WTC11 (cell line): ENCODE measurements around the gene FAM227B. TPM values are rescaled to one million over a fixed set of nuclear protein-coding genes. Genes with fewer than 3 reads are reported as not detected.

Experiments used
- ATAC-seq: fragments of 200-7000 bp; cut with Tn5 transposase; 2 replicates; pipeline ENCODE4 v1.10.0; 2021; ENCODE audit warnings: mild to moderate bottlenecking, moderate library complexity
- Bru-seq: library from RNA; stranded (reverse); fragments of 400-500 nt; gene quantifications from one replicate; lab custom pipeline; 2021; lab: Mats Ljungman, UMichigan
- CTCF ChIA-PET: fragments of 300-600 bp; sonication (Branson Sonifier 250); formaldehyde crosslinking; loops from one replicate; lab custom pipeline; 2021; ENCODE audit warnings: antibody characterized with exemption; lab: Charles Lee
- POLR2A ChIA-PET: fragments of 350-600 bp; sonication (Branson Sonifier 250); formaldehyde crosslinking; loops from one replicate; lab custom pipeline; 2021; ENCODE audit warnings: antibody characterized with exemption; lab: Charles Lee
- DNase-seq: peaks from one replicate; pipeline ENCODE4 v3.0.0; 2021; ENCODE audit warnings: low spot score
- H3K27ac Mint-ChIP-seq: 2 replicates; pipeline ENCODE4 v1.8.0; 2021; ENCODE audit warnings: mixed read lengths
- H3K27me3 Mint-ChIP-seq: 2 replicates; pipeline ENCODE4 v1.8.0; 2021; ENCODE audit warnings: low read depth, mild to moderate bottlenecking, moderate library complexity, mixed read lengths
- H3K36me3 Mint-ChIP-seq: 2 replicates; pipeline ENCODE4 v1.8.0; 2021; ENCODE audit warnings: mixed read lengths
- H3K4me1 Mint-ChIP-seq: 2 replicates; pipeline ENCODE4 v1.8.0; 2022; ENCODE audit warnings: mixed read lengths
- H3K4me3 Mint-ChIP-seq: 2 replicates; pipeline ENCODE4 v1.8.0; 2021; ENCODE audit warnings: mild to moderate bottlenecking, moderate library complexity, mixed read lengths
- H3K9me3 Mint-ChIP-seq: 2 replicates; pipeline ENCODE4 v1.8.0; 2021; ENCODE audit warnings: mixed read lengths
- ATF1 ChIP-seq: sonication (generic); formaldehyde crosslinking; IDR thresholded peaks from 2 replicates; pipeline ENCODE4 v1.8.1; 2023; ENCODE audit warnings: mild to moderate bottlenecking, moderate library complexity, missing genetic modification reagents
- ATF2 ChIP-seq: sonication (generic); formaldehyde crosslinking; IDR thresholded peaks from 2 replicates; pipeline ENCODE4 v1.8.1; 2022; ENCODE audit warnings: low read depth, missing genetic modification reagents, borderline replicate concordance
- ATF6 ChIP-seq: sonication (generic); formaldehyde crosslinking; IDR thresholded peaks from 2 replicates; pipeline ENCODE4 v1.8.1; 2023; ENCODE audit warnings: mild to moderate bottlenecking, missing genetic modification reagents
- CREM ChIP-seq: sonication (generic); formaldehyde crosslinking; IDR thresholded peaks from 2 replicates; pipeline ENCODE4 v1.8.1; 2022; ENCODE audit warnings: mild to moderate bottlenecking, missing genetic modification reagents, moderate library complexity
- E2F4 ChIP-seq: sonication (generic); formaldehyde crosslinking; IDR thresholded peaks from 2 replicates; pipeline ENCODE4 v1.8.1; 2022; ENCODE audit warnings: low read depth, mild to moderate bottlenecking, moderate library complexity, missing genetic modification reagents, borderline replicate concordance
- E2F5 ChIP-seq: sonication (generic); formaldehyde crosslinking; IDR thresholded peaks from 2 replicates; pipeline ENCODE4 v1.8.1; 2022; ENCODE audit warnings: mild to moderate bottlenecking, moderate library complexity, missing genetic modification reagents
- FOXP1 ChIP-seq: sonication (generic); formaldehyde crosslinking; IDR thresholded peaks from 2 replicates; pipeline ENCODE4 v1.8.0; 2022; ENCODE audit warnings: missing genetic modification reagents, mild to moderate bottlenecking, moderate library complexity, borderline replicate concordance
- KAT7 ChIP-seq: sonication (generic); formaldehyde crosslinking; IDR thresholded peaks from 2 replicates; pipeline ENCODE4 v1.8.1; 2023; ENCODE audit warnings: missing genetic modification reagents, mild to moderate bottlenecking, borderline replicate concordance
- MLX ChIP-seq: sonication (generic); formaldehyde crosslinking; IDR thresholded peaks from 2 replicates; pipeline ENCODE4 v1.8.1; 2023; ENCODE audit warnings: mild to moderate bottlenecking, missing genetic modification reagents, moderate library complexity
- MXD4 ChIP-seq: fragments of 250-450 bp; sonication (Bioruptor Pico); IDR thresholded peaks from 2 replicates; pipeline ENCODE4 v1.8.0; 2021; ENCODE audit warnings: mild to moderate bottlenecking, moderate library complexity, borderline replicate concordance
- NR2C2 ChIP-seq: sonication (generic); formaldehyde crosslinking; IDR thresholded peaks from 2 replicates; pipeline ENCODE4 v1.8.0; 2022; ENCODE audit warnings: mild to moderate bottlenecking, missing genetic modification reagents
- NR3C1 ChIP-seq: sonication (generic); formaldehyde crosslinking; conservative IDR thresholded peaks from 2 replicates; pipeline ENCODE4 v1.8.1; 2023; ENCODE audit warnings: low read depth, mild to moderate bottlenecking, missing genetic modification reagents
- PRRX2 ChIP-seq: fragments of 250-450 bp; sonication (Bioruptor Pico); IDR thresholded peaks from 2 replicates; pipeline ENCODE4 v1.8.0; 2021; ENCODE audit warnings: mild to moderate bottlenecking
- RELA ChIP-seq: sonication (generic); formaldehyde crosslinking; IDR thresholded peaks from 2 replicates; pipeline ENCODE4 v1.8.1; 2022; ENCODE audit warnings: missing genetic modification reagents, mild to moderate bottlenecking, borderline replicate concordance
- SMAD4 ChIP-seq: sonication (generic); formaldehyde crosslinking; IDR thresholded peaks from 2 replicates; pipeline ENCODE4 v1.8.0; 2022; ENCODE audit warnings: mild to moderate bottlenecking, missing genetic modification reagents
- SP1 ChIP-seq: sonication (generic); formaldehyde crosslinking; conservative IDR thresholded peaks from 2 replicates; pipeline ENCODE4 v1.8.1; 2022; ENCODE audit warnings: missing genetic modification reagents
- TEAD4 ChIP-seq: sonication (generic); formaldehyde crosslinking; IDR thresholded peaks from 2 replicates; pipeline ENCODE4 v1.8.0; 2022; ENCODE audit warnings: mild to moderate bottlenecking, missing genetic modification reagents
- USF1 ChIP-seq: sonication (generic); formaldehyde crosslinking; IDR thresholded peaks from 2 replicates; pipeline ENCODE4 v1.8.0; 2022; ENCODE audit warnings: mild to moderate bottlenecking, missing genetic modification reagents
- ZBTB21 ChIP-seq: sonication (generic); formaldehyde crosslinking; IDR thresholded peaks from 2 replicates; pipeline ENCODE4 v1.8.1; 2023; ENCODE audit warnings: mild to moderate bottlenecking, missing genetic modification reagents, borderline replicate concordance
- ZMAT4 ChIP-seq: fragments of 250-450 bp; sonication (Bioruptor Pico); IDR thresholded peaks from 2 replicates; pipeline ENCODE4 v1.9.0; 2021; ENCODE audit warnings: mild to moderate bottlenecking
- ZNF121 ChIP-seq: sonication (generic); formaldehyde crosslinking; IDR thresholded peaks from 2 replicates; pipeline ENCODE4 v1.8.0; 2023; ENCODE audit warnings: missing genetic modification reagents
- ZNF138 ChIP-seq: sonication (generic); formaldehyde crosslinking; conservative IDR thresholded peaks from 2 replicates; pipeline ENCODE4 v1.8.1; 2022; ENCODE audit warnings: mild to moderate bottlenecking, moderate library complexity, missing genetic modification reagents
- ZNF263 ChIP-seq: sonication (generic); formaldehyde crosslinking; IDR thresholded peaks from 2 replicates; pipeline ENCODE4 v1.8.1; 2022; ENCODE audit warnings: low read depth, mild to moderate bottlenecking, moderate library complexity, missing genetic modification reagents
- ZNF425 ChIP-seq: fragments of 250-450 bp; sonication (Bioruptor Pico); conservative IDR thresholded peaks from 2 replicates; pipeline ENCODE4 v1.9.0; 2021; ENCODE audit warnings: mild to moderate bottlenecking
- long read RNA-seq, 3 experiments: library from RNA in 1 of 3; library from capped mRNA in 1 of 3; library from polyadenylated mRNA in 1 of 3; unstranded in 2 of 3; stranded (forward) in 1 of 3; transcript quantifications; one replicate each; pipeline ENCODE4 v2.0.0, GENCODE V29; 2021
- total RNA-seq: library from RNA; stranded (reverse); gene quantifications from 3 replicates; pipeline ENCODE4 v1.2.3, GENCODE V29; 2021

The FAM227B gene
- total RNA-seq, result 4.9 to 6.8 TPM (median 5.0 TPM) in 3 replicates
- Bru-seq, nascent RNA, result percentile 47 among the genes with signal in this experiment
- long read RNA-seq, experiment 1, partial matches to known transcripts, result 9 of 25 reads
- long read RNA-seq, experiment 1, other reads (novel, unspliced or antisense), result 16 of 25 reads
- long read RNA-seq, experiment 2, partial matches to known transcripts, result 6 of 16 reads
- long read RNA-seq, experiment 2, other reads (novel, unspliced or antisense), result 9 of 16 reads
- long read RNA-seq, experiment 3, partial matches to known transcripts, result 6 of 18 reads
- long read RNA-seq, experiment 3, other reads (novel, unspliced or antisense), result 12 of 18 reads

GRCh38 chr15:49620658-49621368 is at the start of gene FAM227B, which contains the start of gene DTWD1:
TSS of gene FAM227B (minus strand) at chr15:49620818. CDS start at chr15:49615171, 5,647 bp downstream.
TSS of gene DTWD1 (plus strand) at chr15:49621048. CDS start at chr15:49625168, 4,120 bp downstream.
- H3K4me3 Mint-ChIP-seq, result peak within 1 kb of the TSS; percentile 97
- H3K27ac Mint-ChIP-seq, result peak within 1 kb of the TSS; percentile 99
- peaks cover 27% of the 10 kb centered on the region for H3K4me1 Mint-ChIP-seq
- ChIA-PET CTCF (no interaction called here), POLR2A (interaction anchor here (0.6 to 1.0 kb wide), 2 partner anchors 759 to 765 kb away, joined by 3 read pairs; no protein-coding TSS in a partner anchor)
- H3K27me3 Mint-ChIP-seq, result no peaks in the 10 kb centered on the region
- peak; percentile 94 for DNase-seq
- peak; percentile 99 for ATAC-seq
- peaks cover 18% of the 10 kb centered on the region for H3K9me3 Mint-ChIP-seq
- H3K36me3 Mint-ChIP-seq, result peaks cover 24% of the 10 kb centered on the region
- TF ChIP-seq PRRX2 (CRISPR knock-in tag) (no peak), ATF2 (no peak), ZNF121 (peak; percentile 70; the same call in 1 of the 2 replicates), TEAD4 (CRISPR knock-in tag) (no peak), NR2C2 (no peak), USF1 (CRISPR knock-in tag) (peak; percentile 63; the same call in 1 of the 2 replicates), ZNF425 (CRISPR knock-in tag) (no peak), ZMAT4 (CRISPR knock-in tag) (no peak), RELA (CRISPR knock-in tag) (no peak), ZNF138 (no peak), KAT7 (peak; percentile 97), CREM (CRISPR knock-in tag) (peak; percentile 83), ATF6 (no peak), ZNF263 (CRISPR knock-in tag) (no peak), ZBTB21 (CRISPR knock-in tag) (peak; percentile 58; the same call in 1 of the 2 replicates), E2F5 (CRISPR knock-in tag) (peak; percentile 84; the same call in 1 of the 2 replicates), ATF1 (CRISPR knock-in tag) (no peak), NR3C1 (CRISPR knock-in tag) (no peak), SMAD4 (0 out of 2 replicates have a peak, but pooled peaks have one; percentile 39), MXD4 (no peak), SP1 (CRISPR knock-in tag) (peak; percentile 93), FOXP1 (peak; percentile 84; the same call in 1 of the 2 replicates), E2F4 (CRISPR knock-in tag) (no peak), MLX (CRISPR knock-in tag) (0 out of 2 replicates have a peak, but pooled peaks have one; percentile 61)
